IMR-90 (cell line): ENCODE data around the gene UEVLD. TPM values are rescaled to one million over a fixed set of nuclear protein-coding genes. Genes with fewer than 3 reads are reported as not detected.

Experiments used
- ATAC-seq: fragments of 200-7000 bp; cut with Tn5 transposase; 2 replicates; pipeline ENCODE4 v1.9.1; 2020; ENCODE audit warnings: low read depth, mild to moderate bottlenecking, moderate library complexity
- BruUV-seq: library from RNA; stranded (reverse); fragments of 400-500 nt; replicated peaks from 2 replicates; lab custom pipeline; 2021; lab: Mats Ljungman, UMichigan
- CTCF ChIA-PET: fragments of 300-600 bp; formaldehyde crosslinking; extraction: SDS; loops from one replicate; lab custom pipeline; 2021; ENCODE audit warnings: antibody characterized with exemption; lab: Yijun Ruan, JAX
- POLR2A ChIA-PET: fragments of 300-600 bp; sonication (Branson Sonifier 250); formaldehyde crosslinking; loops from one replicate; lab custom pipeline; 2022; ENCODE audit warnings: antibody characterized with exemption; ENCODE audit not compliant: unreplicated experiment; lab: Charles Lee
- DNase-seq: peaks from one replicate; pipeline ENCODE4 v3.0.0; 2013
- H2AFZ ChIP-seq: replicated peaks from 2 replicates; pipeline ENCODE3; 2013; ENCODE audit warnings: low read length, mild to moderate bottlenecking; ENCODE audit not compliant: poor library complexity
- H2AK5ac ChIP-seq: 2 replicates; pipeline ENCODE4 v1.6.1; 2013; ENCODE audit warnings: low read depth, low read length, inconsistent platforms
- H2AK9ac ChIP-seq: replicated peaks from 2 replicates; pipeline ENCODE3; 2013; ENCODE audit warnings: mild to moderate bottlenecking, low read depth, low read length, moderate library complexity; ENCODE audit not compliant: poor library complexity
- H2BK120ac ChIP-seq: 2 replicates; pipeline ENCODE4 v1.6.1; 2013; ENCODE audit warnings: low read depth, low read length, inconsistent platforms
- H2BK15ac ChIP-seq: 3 replicates; pipeline ENCODE4 v1.6.1; 2013; ENCODE audit warnings: low read depth, low read length, inconsistent platforms
- H2BK20ac ChIP-seq: 2 replicates; pipeline ENCODE4 v1.6.1; 2013; ENCODE audit warnings: low read depth, mild to moderate bottlenecking, inconsistent platforms, low read length, moderate library complexity
- H2BK5ac ChIP-seq: 2 replicates; pipeline ENCODE4 v1.6.1; 2013; ENCODE audit warnings: mild to moderate bottlenecking, low read depth, low read length, inconsistent platforms; ENCODE audit not compliant: poor library complexity, severe bottlenecking
- H3K14ac ChIP-seq: replicated peaks from 2 replicates; pipeline ENCODE4 v1.6.1; 2013; ENCODE audit warnings: low read depth, low read length, inconsistent platforms
- H3K18ac ChIP-seq: 2 replicates; pipeline ENCODE4 v1.6.1; 2013; ENCODE audit warnings: low read depth, low read length, control low read depth
- H3K23ac ChIP-seq: 2 replicates; pipeline ENCODE4 v1.6.1; 2013; ENCODE audit warnings: low read depth, low read length, inconsistent platforms
- H3K27ac ChIP-seq: 2 replicates; pipeline ENCODE4 v1.5.1; 2013; ENCODE audit warnings: mild to moderate bottlenecking, control low read depth, low read length; ENCODE audit not compliant: insufficient read depth
- H3K27me3 ChIP-seq: 2 replicates; pipeline ENCODE4 v1.6.1; 2013; ENCODE audit warnings: low read length; ENCODE audit not compliant: control insufficient read depth, insufficient read depth
- H3K36me3 ChIP-seq: 2 replicates; pipeline ENCODE4 v1.6.1; 2013; ENCODE audit warnings: low read length, mixed read lengths; ENCODE audit not compliant: control insufficient read depth, insufficient read depth
- H3K4ac ChIP-seq: 2 replicates; pipeline ENCODE4 v1.6.1; 2013; ENCODE audit warnings: low read depth, low read length, inconsistent platforms
- H3K4me1 ChIP-seq: 2 replicates; pipeline ENCODE4 v1.6.1; 2013; ENCODE audit warnings: low read length, mixed read lengths; ENCODE audit not compliant: control insufficient read depth, insufficient read depth
- H3K4me2 ChIP-seq: 2 replicates; pipeline ENCODE4 v1.6.1; 2013; ENCODE audit warnings: low read depth, mild to moderate bottlenecking, control low read depth, low read length, moderate library complexity
- H3K4me3 ChIP-seq: 2 replicates; pipeline ENCODE4 v1.5.1; 2013; ENCODE audit warnings: low read depth, mild to moderate bottlenecking, control low read depth, low read length, moderate library complexity; ENCODE audit not compliant: insufficient read depth
- H3K56ac ChIP-seq: 2 replicates; pipeline ENCODE4 v1.6.1; 2013; ENCODE audit warnings: low read length, inconsistent platforms; ENCODE audit not compliant: insufficient read depth; ENCODE audit errors: extremely low read depth
- H3K79me1 ChIP-seq, 2 experiments: 2 replicates each; pipeline ENCODE4 v1.6.1; 2013; ENCODE audit warnings: low read length in 2 of 2, inconsistent platforms in 1 of 2, low read depth in 1 of 2
- H3K9ac ChIP-seq: 2 replicates; pipeline ENCODE4 v1.6.1; 2013; ENCODE audit warnings: low read depth, low read length, control low read depth
- H3K9me1 ChIP-seq: 2 replicates; pipeline ENCODE4 v1.6.1; 2013; ENCODE audit warnings: low read length, inconsistent platforms; ENCODE audit not compliant: insufficient read depth
- H3K9me3 ChIP-seq: 2 replicates; pipeline ENCODE4 v1.6.1; 2013; ENCODE audit warnings: low read length; ENCODE audit not compliant: control insufficient read depth, insufficient read depth
- H4K20me1 ChIP-seq: 2 replicates; pipeline ENCODE4 v1.6.1; 2013; ENCODE audit warnings: low read length, inconsistent platforms; ENCODE audit not compliant: insufficient read depth
- H4K5ac ChIP-seq: 2 replicates; pipeline ENCODE4 v1.6.1; 2013; ENCODE audit warnings: mild to moderate bottlenecking, low read depth, low read length, control low read depth
- H4K8ac ChIP-seq, 2 experiments: 2 replicates each; pipeline ENCODE4 v1.6.1; 2013; ENCODE audit warnings: low read depth in 2 of 2, low read length in 2 of 2, control low read depth in 1 of 2, inconsistent platforms in 1 of 2
- H4K91ac ChIP-seq: 2 replicates; pipeline ENCODE4 v1.6.1; 2013; ENCODE audit warnings: low read depth, low read length, inconsistent platforms; ENCODE audit not compliant: insufficient read depth
- BHLHE40 ChIP-seq: fragments of 150-350 bp; IDR thresholded peaks from 2 replicates; pipeline ENCODE4 v1.6.1; 2016; ENCODE audit warnings: mild to moderate bottlenecking, low read depth, low read length
- CEBPB ChIP-seq: IDR thresholded peaks from 2 replicates; pipeline ENCODE4 v1.6.1; 2012; ENCODE audit warnings: low read depth, low read length, improper control_type of control experiment
- CHD1 ChIP-seq: IDR thresholded peaks from 2 replicates; pipeline ENCODE4 v1.6.1; 2012; ENCODE audit warnings: low read depth, low read length, improper control_type of control experiment
- CTCF ChIP-seq: conservative IDR thresholded peaks from 2 replicates; pipeline ENCODE4 v1.5.1; 2012; ENCODE audit warnings: mild to moderate bottlenecking, low read depth, low read length, improper control_type of control experiment
- MXI1 ChIP-seq: IDR thresholded peaks from 2 replicates; pipeline ENCODE4 v1.6.1; 2012; ENCODE audit warnings: low read depth, mild to moderate bottlenecking, low read length, moderate library complexity, borderline replicate concordance
- RCOR1 ChIP-seq: IDR thresholded peaks from 2 replicates; pipeline ENCODE4 v1.6.1; 2012; ENCODE audit warnings: mild to moderate bottlenecking, low read length, improper control_type of control experiment; ENCODE audit not compliant: insufficient replicate concordance
- RFX5 ChIP-seq: IDR thresholded peaks from 2 replicates; pipeline ENCODE4 v1.8.0; 2012; ENCODE audit warnings: low read depth, mild to moderate bottlenecking, low read length, moderate library complexity
- USF2 ChIP-seq: fragments of 150-350 bp; IDR thresholded peaks from 2 replicates; pipeline ENCODE4 v1.6.1; 2017; ENCODE audit warnings: mild to moderate bottlenecking, antibody characterized with exemption, low read length, low read depth
- WGBS, 2 experiments: methylation state at CpG; one replicate each; pipeline versions ENCODE4 v1.1.5 to v1.1.7; 2013; ENCODE audit warnings: missing lambda C conversion rate in 2 of 2; ENCODE audit not compliant: insufficient read length in 1 of 2; ENCODE audit errors: extremely low coverage in 2 of 2; 5-methylcytosine and 5-hydroxymethylcytosine counted together
- dilution Hi-C: fragments of 300-500 bp; cut with HindIII; formaldehyde crosslinking; loops from one replicate; pipeline ENCODE4 v1.14.3; 2018; ENCODE audit warnings: low sequenced_read_pairs; ENCODE audit not compliant: unreplicated experiment
- in situ Hi-C: fragments of 300-500 bp; cut with MboI; formaldehyde crosslinking; loops from 3 replicates; pipeline ENCODE4 v1.14.3; 2019; ENCODE audit warnings: low sequenced_read_pairs, inconsistent platforms, mixed read lengths
- intact Hi-C: fragments of 100-400 bp; cut with micrococcal nuclease; formaldehyde crosslinking; loops from 2 replicates; pipeline ENCODE4 v1.10.0; 2022
- polyA plus RNA-seq, 3 experiments: library from polyadenylated mRNA; depleted of rRNA; stranded (reverse); fragments of >200 nt; gene quantifications; 2 replicates each; pipeline ENCODE4 v1.2.3, GENCODE V29; 2012; ENCODE audit warnings: low replicate concordance in 1 of 3
- total RNA-seq: library from RNA; depleted of rRNA; stranded (reverse); fragments of >200 nt; gene quantifications from 2 replicates; pipeline ENCODE4 v1.2.3, GENCODE V29; 2012

UEVLD gene
- total and polyA plus RNA-seq, 2 of the 4 experiments (the other 2 are of a cell fraction), result 13.8 to 29.2 TPM

GRCh38 chr11:18594999-18595749, 6.6 kb upstream of the UEVLD start:
- ChIA-PET CTCF (no interaction called here), POLR2A (no interaction called here)
- no TSS peak for BruUV-seq
- Histone ChIP-seq H4K91ac (0 out of 2 replicates have a peak overlapping the region, but pooled peaks have one; percentile 19), H3K56ac (no peak overlapping the region), H3K4me2 (no peak overlapping the region), H2BK15ac (no peak overlapping the region), H4K8ac (0 out of 4 replicates have a peak overlapping the region, but pooled peaks of 1 of the 2 experiments have one; percentile 34), H3K4me3 (no peak overlapping the region), H3K36me3 (peaks cover 5% of the 10 kb centered on the region), H3K27me3 (no peaks in the 10 kb centered on the region), H2AFZ (peak overlapping the region; percentile 28), H3K79me1 (peaks cover 28 to 43% of the 10 kb centered on the region in 2 experiments), H3K4ac (peak overlapping the region; percentile 48), H3K9me3 (no peaks in the 10 kb centered on the region), H2AK9ac (peak overlapping the region; percentile 75), H3K14ac (no peak overlapping the region), H3K18ac (no peak overlapping the region), H2BK120ac (no peak overlapping the region), H2BK20ac (no peak overlapping the region), H3K23ac (no peak overlapping the region), H4K5ac (no peak overlapping the region), H3K9ac (no peak overlapping the region), H4K20me1 (0 out of 2 replicates have a peak, but pooled peaks cover 4% of the 10 kb centered on the region), H2AK5ac (0 out of 2 replicates have a peak overlapping the region, but pooled peaks have one; percentile 68), H3K9me1 (peaks cover 13% of the 10 kb centered on the region), H3K27ac (no peak overlapping the region), H2BK5ac (no peak overlapping the region), H3K4me1 (no peaks in the 10 kb centered on the region; the same call in 1 of the 2 replicates)
- intact Hi-C loops, result no loop called here
- peak; percentile 88 for DNase-seq
- WGBS, 2 experiments, result no CpG with 5 or more reads among the region's 5 CpGs
- dilution Hi-C loops, result no loop called here
- in situ Hi-C loops, result no loop called here
- TF ChIP-seq RFX5 (no peak), BHLHE40 (peak; percentile 16; the same call in 1 of the 2 replicates), CHD1 (no peak), CTCF (no peak), MXI1 (peak; percentile 93), CEBPB (peak; percentile 2; the same call in 1 of the 2 replicates), USF2 (peak; percentile 63; the same call in 1 of the 2 replicates), RCOR1 (peak; percentile 77)
- peak; percentile 86 for ATAC-seq
